Activated CD8-positive, alpha-beta memory T cell treated with anti-CD3 and anti-CD28 coated beads, Interleukin-2, amount 50 U/mL, for 24 hours (primary cell): Measurements from ENCODE around the gene CD9.
"Not testable (repeated sequence)": the region's sequence is repeated elsewhere in the genome, so short reads cannot be mapped to it uniquely, and the experiment has no call there.

Source experiments
- DNase-seq: peaks from one replicate; pipeline ENCODE4 v3.0.0-alpha.2; 2020; ENCODE audit errors: extremely low read depth

Gene CD9

DNA sequence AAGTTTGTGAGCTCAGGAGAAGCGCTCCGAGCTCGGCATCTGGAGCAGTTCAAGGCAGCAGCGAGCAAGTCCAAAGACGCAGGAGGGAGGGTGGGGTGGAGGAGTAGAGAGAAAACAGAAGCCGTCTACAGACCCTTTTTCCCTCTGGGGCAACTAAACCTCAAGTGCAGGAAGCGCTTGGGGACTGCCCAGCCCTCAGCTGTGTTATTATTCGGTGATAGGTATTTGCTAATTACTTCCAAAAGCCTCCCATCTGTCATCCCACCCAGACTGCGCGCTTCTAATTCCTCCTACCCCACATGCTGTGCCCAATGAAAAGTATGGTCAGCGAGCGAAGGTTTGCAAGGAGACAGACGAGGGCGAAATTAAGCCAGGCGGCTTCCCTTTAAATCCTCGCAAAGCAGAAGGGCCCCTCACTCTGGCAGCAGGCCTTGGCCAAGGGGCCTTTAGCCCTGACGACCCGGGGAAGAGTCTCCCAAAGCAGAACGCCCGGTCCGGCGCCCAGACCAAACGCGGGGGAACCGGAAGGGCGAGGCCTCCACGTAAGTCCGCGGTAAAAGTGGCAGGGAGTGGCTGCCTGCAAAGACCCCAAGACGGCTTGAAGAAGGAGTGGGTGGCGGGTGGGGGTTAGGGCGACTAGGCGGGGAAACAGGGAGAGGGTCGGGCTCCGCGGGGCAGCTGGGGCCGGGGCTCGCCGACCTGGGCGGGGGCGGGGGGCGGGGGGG, 507 bp upstream of the CD9 start:
- no peak for DNase-seq

DNA sequence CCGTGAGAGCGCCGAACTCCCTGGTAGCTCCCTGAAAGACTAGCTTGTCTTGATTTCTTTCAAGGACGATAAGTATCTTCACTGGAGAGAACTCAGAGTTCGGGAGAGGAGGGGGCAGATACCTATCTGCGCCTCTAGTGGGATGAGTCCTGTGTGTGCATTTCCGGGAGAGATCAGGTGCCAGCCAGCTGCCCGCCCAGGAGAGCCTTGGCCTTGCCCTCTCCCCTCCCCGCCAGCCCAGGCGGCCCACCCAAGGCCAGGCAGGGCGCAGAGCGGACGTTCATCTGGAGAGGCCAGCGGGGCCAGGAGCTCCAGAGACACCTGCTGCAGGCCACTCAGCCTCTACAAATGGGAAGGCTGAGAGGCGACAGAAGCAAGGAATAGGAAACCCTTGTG, 1.0 kb downstream of the CD9 start:
- DNase-seq, result no peak

DNA sequence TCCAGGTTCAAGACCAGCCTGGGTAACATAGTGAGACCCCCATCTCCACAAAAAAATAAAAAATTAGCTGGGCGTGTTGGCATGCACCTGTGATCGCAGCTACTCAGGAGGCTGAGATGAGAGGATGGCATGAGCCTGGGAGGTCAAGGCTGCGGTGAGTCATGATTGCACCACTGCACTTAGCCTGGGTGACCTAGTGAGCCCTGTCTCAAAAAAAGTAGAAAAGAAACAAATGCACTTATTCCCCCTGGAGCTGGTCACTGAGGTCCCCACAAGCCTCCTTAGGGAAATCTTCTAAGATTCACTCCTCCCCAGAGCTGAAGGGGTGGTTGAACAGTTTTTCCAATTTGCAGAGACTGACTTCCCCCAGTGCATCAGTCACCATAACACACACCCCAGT, 1.6 kb downstream of the CD9 start:
- DNase-seq, result no peak

DNA sequence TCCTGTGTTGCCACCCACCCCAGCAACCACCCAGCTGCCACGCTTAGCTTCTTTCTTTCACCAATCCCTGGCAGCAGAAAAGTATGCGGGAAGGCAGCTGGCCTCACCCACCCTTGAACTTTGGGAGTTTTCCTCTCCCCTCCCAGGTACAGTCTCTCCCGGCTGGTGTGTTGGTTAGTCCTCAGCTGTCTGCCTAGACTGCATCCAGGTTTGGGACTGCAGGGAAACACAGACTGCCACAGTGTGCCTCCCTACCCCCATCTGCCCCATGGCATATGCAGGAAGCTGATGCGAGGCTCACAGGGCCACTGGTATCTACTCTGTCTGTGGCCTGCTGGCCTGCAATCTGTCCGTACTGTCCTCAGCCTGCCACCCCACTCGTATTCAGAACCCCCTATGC, 2.1 kb downstream of the CD9 start:
- no peak for DNase-seq

DNA sequence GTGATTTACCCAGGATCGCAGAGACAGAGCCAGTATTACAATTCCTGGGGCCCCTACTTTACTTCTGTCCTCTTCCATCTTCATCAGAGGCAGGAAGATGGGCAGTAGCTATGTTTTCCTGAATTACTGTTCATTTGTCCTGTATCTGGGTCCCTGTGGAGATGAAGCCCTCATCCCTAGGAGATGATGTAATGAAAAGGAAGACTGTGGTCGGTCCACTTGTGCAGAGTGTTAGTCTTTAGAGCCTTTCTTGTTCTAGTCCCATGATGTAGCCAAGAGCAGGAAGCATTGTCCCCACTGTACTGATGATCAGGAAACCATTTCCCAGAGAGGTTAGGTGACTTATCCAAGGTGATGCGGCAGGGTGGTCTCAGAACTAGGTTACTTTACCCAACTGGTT, 2.6 kb downstream of the CD9 start:
- DNase-seq, result no peak

DNA sequence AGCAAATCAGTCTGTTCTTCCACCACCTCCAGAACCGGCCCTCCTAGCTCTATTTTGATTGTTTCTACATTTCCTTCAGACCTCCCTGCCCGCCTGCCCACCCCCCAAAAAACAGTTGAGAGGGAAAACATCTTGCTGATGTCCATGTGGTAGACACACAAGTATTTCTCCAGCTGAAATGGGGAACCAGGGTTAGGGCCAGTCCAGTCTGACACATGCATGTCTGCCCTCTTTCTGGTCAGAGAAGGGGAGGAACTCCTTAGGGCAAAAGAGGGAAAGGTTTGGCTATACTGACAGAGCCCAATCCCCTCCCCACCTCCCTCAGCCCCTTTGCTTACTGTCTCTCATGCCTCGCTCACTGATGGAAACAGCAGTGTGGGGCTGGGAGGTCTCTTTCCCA, 3.4 kb downstream of the CD9 start:
- no peak for DNase-seq

DNA sequence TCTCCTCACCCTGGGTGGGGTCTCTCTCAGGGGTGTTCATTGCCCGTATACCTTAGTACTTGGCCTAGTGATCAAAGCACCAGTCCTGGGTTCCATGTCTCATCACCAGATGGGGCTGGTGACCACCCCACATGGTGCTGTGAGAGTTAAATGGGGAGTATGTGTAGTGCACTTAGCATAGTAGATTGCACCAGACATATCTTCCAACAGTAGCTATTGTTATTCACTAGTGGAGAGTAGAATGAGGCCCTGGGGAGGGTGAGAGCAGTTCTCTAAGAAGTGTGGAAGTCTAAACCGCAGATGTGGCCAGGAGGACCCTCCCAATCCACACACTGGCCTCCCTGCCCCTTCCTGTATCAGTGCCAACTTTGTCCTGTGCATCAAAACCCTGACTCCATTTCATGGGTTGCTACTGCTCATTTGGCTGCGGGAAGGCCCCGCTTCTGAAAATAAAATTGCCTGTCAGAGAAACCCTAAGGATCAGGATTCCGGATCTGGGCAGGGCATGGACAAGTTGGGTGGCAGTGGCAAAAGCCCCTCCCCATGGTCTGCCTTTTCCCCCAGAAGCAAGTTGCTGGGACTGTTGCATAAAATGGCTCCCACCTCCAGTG, 4.4 kb downstream of the CD9 start:
- no peak for DNase-seq

DNA sequence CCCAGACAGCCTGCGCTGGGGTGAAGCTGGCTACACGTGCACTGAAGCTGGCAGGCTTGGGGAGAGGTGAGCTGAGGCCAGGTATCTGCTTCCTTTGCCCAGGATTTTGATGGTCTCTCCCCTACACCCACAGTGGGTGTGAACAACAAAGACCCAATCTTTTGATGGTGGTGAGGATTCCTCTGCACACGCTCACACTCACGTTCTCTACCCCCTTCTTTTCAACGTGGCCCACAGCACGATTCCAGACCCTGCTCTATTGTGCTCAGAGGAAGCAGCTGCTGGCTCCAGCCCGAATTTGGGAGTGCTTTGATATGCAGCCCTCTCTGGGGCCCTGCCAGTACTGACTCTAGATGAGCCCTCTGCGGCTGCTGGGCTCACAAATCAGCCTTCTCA, 4.9 kb downstream of the CD9 start:
- no peak for DNase-seq

DNA sequence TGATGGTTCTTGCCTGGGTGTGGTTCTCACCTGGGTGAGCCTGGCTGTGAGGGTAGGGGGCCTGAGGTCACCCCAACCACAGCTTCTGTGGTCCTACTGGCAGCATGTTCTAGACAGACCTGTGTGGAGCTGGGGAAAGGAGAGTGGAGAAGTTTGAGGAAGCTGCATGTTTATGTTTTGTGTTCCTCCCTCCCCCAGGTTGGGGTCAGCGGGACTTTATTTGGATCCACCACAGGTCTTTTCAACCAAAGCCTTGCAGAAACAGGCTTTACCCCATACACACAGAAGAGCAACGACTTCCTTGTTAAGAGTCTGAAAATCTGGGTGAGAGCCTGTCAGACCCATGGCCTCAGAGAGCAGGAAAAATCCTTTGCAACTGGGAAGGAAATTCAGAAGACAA, 5.6 kb downstream of the CD9 start:
- no peak for DNase-seq

DNA sequence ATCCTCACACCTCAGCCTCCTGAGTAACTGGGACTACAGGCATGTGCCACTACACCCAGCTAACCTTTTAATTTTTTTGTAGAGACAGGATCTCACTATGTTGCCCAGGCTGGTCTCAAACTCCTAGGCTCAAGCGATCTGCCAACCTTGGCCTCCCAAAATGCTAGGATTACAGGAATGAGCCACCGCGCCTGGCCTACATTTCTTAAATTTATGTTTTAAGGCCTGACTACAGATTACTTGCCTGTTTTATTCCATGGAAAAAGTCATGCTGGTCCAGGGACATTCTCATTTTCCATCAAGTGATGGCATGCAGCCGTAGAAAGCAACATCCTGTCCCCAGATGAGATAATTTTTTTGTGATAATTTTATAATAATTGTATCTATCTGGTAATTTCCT, 6.1 kb downstream of the CD9 start:
- no peak for DNase-seq

DNA sequence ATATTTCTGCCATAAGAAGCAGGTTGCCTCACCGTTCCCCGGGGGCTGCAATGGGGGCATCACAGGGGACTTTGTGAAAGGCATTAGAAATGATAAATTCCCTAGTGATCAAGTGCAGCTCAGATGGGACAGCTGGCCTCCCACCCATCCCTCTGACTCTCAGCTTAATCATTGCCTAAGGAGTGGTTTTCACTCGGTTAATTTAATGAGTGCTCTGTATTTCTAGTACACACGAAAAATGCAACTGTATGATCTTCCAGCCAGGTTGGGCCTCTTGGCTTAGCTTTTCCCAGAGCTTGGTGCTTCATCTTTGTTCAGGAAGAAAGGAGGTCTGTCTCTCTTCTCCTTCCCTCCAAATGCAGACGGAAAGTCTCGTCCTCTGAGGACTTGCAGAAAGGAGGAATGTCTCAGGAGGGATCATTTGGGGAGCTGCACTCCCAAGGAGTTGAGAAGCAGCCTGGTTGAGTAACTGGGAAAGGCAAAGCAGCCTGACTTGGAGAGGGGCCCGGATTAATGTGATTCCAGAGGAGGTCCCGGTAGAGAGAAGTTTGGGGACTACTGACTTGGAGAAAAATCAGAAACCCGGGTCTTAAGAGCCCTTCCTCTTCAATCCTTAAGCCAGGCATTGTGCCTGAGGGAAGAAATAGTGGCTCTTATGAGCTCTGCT, 7.2 kb downstream of the CD9 start:
- DNase-seq, result no peak

DNA sequence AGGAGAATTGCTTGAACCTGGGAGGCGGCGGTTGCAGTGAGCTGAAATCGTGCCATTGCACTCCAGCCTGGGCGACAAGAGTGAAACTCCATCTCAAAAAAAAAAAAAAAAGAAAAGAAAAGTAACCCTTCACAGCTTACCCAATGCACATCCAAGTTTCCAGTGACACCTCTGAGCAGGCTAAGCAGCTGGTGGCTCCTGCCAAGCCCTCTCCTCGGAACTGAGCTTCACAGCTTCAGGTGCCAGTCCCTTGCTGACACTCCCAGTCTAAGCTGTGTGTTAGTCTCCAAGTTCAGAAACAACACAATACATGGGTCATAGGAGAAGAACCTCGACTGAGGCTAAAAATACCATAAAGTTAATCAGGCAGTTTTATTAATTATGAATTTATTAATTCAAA, 7.9 kb downstream of the CD9 start:
- no peak for DNase-seq

DNA sequence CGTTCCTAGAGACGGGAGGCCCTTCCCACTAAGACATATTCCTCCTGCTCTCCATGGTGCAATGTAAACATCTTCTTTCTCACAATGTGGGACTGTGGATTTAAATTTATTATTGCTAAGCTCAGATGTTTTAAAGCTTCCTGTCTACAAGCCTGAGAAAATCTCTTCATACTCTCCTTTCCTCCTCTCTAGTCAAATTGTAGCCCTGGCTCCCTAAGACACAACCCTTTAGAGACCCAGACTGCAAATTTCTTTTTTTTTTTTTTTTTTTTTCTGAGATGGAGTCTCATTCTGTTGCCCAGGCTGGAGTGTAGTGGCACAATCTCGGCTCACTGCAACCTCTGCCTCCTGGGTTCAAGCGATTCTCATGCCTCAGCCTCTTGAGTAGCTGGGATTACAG, 9.2 kb downstream of the CD9 start:
- not testable (repeated sequence) for DNase-seq

DNA sequence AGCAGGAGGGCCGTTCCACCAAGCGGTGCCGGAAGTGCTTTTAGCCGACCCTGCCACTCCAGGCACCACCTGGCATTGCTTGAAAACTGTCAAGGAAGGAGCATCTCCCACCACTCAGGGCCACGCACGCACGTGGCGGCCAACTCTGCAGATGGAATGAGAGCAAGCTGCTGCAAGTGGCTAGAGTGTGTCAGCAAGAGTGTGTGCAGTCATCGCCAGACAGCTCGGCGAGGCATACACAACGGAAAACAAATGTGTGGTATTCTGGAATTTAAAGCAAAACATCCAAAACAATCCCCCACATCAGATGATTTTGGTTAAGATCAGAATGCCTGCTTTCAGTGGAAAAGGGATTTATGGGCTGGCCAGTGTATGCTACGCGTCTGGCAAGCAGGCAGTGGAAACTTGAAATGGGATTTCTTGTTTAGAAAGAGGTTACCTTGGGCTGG, 11.2 kb downstream of the CD9 start:
- no peak for DNase-seq

DNA sequence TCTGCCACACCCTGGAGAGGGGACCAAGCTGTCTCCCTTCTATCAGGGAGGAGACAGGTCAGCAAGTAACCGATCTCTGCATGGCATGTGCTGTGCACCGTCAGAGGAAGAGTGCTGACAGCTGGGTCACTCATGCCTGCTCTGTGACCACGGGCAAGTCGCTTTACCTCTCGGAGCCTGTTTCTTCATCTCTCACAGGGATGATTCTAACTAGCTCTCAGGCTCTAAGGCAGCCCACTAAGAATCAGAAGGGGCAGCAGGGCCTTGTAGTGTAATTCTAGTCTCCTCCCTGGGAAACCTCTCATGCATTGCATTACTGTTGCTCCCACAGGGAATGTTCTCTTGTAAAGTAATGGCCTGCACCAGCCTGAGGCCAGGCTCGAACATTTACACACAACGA, 11.9 kb downstream of the CD9 start:
- no peak for DNase-seq

DNA sequence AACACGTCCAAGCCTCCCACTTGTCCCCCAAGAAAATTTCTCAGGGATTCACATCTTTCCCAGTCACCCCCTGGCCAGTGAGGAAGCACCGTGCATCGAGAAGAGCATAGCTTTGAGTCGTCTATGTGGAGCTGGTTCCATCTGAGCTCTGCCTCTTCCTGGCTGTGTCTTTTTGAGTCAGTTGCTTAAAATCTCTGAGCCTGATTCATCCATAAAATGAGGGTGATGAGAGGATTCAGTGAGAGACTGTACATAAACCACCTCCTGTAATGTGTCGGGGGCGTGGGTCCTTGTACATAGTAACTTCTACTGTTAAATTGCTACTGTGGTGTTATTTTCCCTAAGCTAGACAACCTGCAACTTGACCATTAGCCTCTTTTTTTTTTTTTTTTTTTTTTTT, 13.8 kb downstream of the CD9 start:
- DNase-seq, result no peak

DNA sequence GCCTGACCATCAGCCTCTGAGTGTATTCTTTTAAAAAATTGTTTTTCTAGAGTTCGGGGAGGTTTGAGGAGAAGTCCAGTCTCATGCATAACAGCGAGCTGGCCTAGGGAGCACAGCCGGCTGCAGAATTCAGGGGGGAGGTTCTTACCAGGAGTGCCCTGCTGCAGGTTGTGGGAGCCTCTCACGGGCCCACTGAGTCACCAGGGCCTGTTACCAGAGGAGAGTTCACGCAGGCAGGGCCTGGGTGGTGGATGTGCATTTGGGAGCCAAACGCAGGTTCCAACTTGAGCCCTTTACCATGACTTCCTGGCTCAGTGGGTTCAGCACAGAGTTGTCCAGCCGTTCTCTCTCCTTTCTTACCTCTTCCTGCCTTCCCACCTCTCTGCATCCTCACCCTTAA, 14.4 kb downstream of the CD9 start:
- no peak for DNase-seq

DNA sequence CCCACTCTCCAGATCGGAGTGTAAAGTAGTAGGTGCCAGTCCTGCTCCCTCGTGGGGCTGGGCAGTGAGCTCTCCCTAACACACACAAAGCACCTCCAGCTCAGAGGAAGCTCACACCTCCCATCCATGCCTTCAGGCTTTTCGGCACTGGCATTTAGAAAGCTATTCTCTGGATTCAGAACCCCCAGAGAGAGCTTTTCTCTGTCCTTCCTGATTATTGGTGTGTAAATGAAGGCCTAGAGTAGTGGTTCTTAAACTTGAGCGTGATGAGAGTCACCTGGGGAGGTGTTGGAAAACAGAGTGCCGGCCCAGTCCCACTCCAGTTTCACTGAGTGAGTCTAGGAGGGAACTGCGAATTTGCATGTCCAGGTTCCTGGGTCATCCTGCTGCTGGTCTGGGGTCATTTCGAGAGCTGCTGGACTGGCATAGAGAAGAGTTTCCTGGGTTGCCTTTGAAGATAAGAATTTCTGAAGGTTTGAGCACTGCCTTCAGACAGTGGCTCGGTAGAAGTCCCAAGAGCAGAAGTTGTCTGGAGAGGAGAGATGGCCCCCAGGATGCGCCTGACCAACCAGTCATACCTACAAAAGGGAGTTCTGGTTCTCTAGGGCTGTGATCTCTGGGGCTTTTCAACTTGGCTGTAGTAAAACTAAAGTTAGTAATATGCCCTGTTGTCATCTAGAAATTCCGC, 15.1 kb downstream of the CD9 start:
- DNase-seq, result no peak

DNA sequence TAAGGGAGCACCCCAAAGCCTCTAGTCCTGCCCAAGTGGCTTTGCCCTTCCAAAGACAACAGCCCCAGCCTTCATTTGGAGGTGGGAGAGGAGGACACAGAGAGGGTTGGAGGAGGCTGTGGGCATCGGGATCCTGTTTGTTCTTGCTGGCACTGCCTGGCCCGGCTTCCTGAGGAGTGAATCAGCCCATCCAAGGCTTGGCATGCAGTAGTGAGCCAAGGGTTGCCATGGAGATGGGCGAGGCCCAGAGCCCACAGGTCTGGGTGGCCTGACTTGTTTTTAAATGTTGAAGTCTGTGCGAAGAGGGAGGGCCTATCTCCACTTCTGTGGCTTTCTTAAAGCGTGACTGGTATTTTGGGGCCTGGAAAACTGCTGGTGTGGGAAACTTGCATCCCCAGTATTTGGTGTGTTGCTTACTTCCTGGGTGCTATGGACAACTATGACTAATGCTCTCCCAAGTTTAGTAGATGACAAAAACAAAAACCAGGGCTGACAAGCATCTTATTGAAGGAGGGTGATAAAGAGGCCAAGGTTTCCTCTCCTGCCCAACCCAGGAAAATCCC, 15.8 kb downstream of the CD9 start:
- DNase-seq, result no peak

DNA sequence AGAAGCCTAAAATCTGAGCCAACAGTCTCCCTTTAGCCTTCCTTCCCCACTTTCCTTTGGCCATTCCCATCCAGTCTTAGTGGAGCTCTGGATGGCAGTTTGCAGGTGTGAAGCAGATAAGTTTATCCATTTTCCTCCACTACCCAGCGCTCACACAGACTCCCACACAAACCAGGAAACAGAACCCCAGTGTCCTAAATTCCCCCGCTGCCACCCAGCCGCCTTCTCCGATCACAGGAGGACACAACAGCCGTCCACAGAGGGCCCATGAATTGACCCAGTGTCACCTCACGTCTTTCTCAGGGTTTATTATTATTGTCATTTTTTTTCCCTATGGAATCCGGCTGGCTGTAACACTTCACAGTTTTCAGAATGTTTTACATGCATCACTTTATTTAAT, 16.4 kb downstream of the CD9 start:
- DNase-seq, result no peak

DNA sequence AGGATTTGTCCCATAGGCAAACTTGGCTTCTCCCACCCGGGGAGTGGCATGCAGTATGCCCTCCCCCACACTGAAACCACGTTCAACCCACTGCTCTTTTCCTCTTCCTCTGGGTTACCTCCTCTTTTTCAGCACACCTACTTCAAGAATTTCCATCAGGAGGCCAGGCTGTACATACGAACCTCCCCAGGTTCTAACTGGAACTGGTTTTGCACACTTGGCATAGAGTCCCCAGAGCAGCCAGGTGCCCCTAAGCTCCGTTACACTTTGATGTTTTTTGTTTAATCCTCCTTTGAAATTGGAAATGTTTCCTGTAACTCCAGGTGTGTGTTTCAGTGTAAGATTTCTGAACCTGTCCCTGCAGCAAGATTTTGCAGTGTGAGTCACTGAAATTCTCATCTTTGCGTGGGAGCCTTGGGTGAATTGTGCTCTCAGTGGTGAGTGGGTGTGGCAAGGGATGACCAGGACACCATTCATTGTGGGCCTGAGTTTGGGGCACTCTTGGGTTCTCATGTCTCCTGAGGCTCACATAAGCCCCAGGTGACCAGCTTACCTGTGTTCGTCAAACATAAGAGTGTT, 18.2 kb downstream of the CD9 start:
- no peak for DNase-seq

DNA sequence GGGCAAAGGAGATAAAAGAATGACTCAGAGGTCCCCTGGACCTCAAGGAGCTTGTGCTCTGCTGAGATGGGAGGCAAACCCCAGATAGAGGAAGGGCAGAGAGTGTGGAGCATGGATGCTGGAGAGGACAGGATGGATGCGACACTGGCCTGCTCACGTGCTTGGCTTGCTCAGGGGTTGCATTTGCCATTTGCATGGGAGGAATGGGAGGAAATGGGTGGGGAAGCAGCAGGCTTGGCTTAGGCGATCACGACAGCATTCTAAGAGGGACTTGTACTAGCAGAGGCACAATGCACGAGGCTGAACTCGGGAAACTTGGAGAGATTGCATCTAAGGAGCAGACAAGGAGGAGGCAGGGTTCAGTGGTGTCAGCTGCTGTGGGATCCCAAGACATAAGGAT, 19.8 kb downstream of the CD9 start:
- no peak for DNase-seq
